T-helper 1 cell (primary cell): ENCODE measurements around the gene ARHGAP6.
"Not testable (repeated sequence)": the region's sequence is repeated elsewhere in the genome, so short reads cannot be mapped to it uniquely, and the experiment has no call there.

ENCODE experiments used
- DNase-seq, 5 donors: peaks; one replicate each; pipeline ENCODE4 v3.0.0-alpha.2; 2012 to 2020

Gene ARHGAP6

GRCh38 chrX:11641349-11642065 is 24.2 kb downstream of the ARHGAP6 start:
- DNase-seq, result no peak

- DNase-seq, result no peak
Measured at GRCh38 chrX:11640089-11640488, 25.6 kb downstream of the ARHGAP6 start.

- DNase-seq, result no peak
Measured at GRCh38 chrX:11632732-11633131, 33.0 kb downstream of the ARHGAP6 start.

GRCh38 chrX:11629593-11630211 is 36.0 kb downstream of the ARHGAP6 start:
- no peak for DNase-seq

- no peak for DNase-seq
Measured at GRCh38 chrX:11628399-11628798, 37.3 kb downstream of the ARHGAP6 start.

GRCh38 chrX:11626351-11626750 is 39.4 kb downstream of the ARHGAP6 start:
- no peak for DNase-seq

- DNase-seq, result no peak
Measured at GRCh38 chrX:11619441-11619840, 46.3 kb downstream of the ARHGAP6 start.

GRCh38 chrX:11614253-11614652 is 51.5 kb downstream of the ARHGAP6 start:
- DNase-seq, result not testable (repeated sequence)

GRCh38 chrX:11611965-11612364 is 53.8 kb downstream of the ARHGAP6 start:
- no peak for DNase-seq

- DNase-seq, result no peak
Measured at GRCh38 chrX:11611161-11611560, 54.6 kb downstream of the ARHGAP6 start.

GRCh38 chrX:11609109-11609508 is 56.6 kb downstream of the ARHGAP6 start:
- DNase-seq, result no peak

- DNase-seq, result no peak
Measured at GRCh38 chrX:11606408-11606807, 59.3 kb downstream of the ARHGAP6 start.

- no peak for DNase-seq
Measured at GRCh38 chrX:11600578-11600977, 65.1 kb downstream of the ARHGAP6 start.

- DNase-seq, result no peak
Measured at GRCh38 chrX:11597479-11597878, 68.2 kb downstream of the ARHGAP6 start.

- peak in 1 of 5 donors; percentile 49 for DNase-seq
Measured at GRCh38 chrX:11591723-11592346, 73.9 kb downstream of the ARHGAP6 start.

GRCh38 chrX:11589641-11590040 is 76.1 kb downstream of the ARHGAP6 start:
- DNase-seq, result no peak

- DNase-seq, result no peak
Measured at GRCh38 chrX:11588097-11588496, 77.6 kb downstream of the ARHGAP6 start.

GRCh38 chrX:11585174-11585573 is 80.5 kb downstream of the ARHGAP6 start:
- DNase-seq, result no peak

- DNase-seq, result no peak
Measured at GRCh38 chrX:11580789-11581188, 84.9 kb downstream of the ARHGAP6 start.

- DNase-seq, result no peak
Measured at GRCh38 chrX:11579636-11580600, 85.8 kb downstream of the ARHGAP6 start.

- not testable (repeated sequence) for DNase-seq
Measured at GRCh38 chrX:11578301-11578700, 87.4 kb downstream of the ARHGAP6 start.

GRCh38 chrX:11577603-11578002 is 88.1 kb downstream of the ARHGAP6 start:
- no peak for DNase-seq

- no peak for DNase-seq
Measured at GRCh38 chrX:11575332-11575731, 90.4 kb downstream of the ARHGAP6 start.
